Glutamatergic neuron (in vitro differentiated cells): ENCODE results near the gene MYO9B. TPM values are rescaled to one million over a fixed set of nuclear protein-coding genes. Genes with fewer than 3 reads are reported as not detected.
"Not testable (repeated sequence)": the region's sequence is repeated elsewhere in the genome, so short reads cannot be mapped to it uniquely, and the experiment has no call there.

Experiments used
- DNase-seq: peaks from one replicate; pipeline ENCODE4 v3.0.0; 2022
- H3K27ac Mint-ChIP-seq: one replicate; pipeline ENCODE4 v1.8.0; 2020; ENCODE audit warnings: mild to moderate bottlenecking, mixed read lengths, inconsistent platforms; ENCODE audit not compliant: unreplicated experiment
- H3K27me3 Mint-ChIP-seq: one replicate; pipeline ENCODE4 v1.8.0; 2020; ENCODE audit warnings: mild to moderate bottlenecking, moderate library complexity, mixed read lengths, inconsistent platforms; ENCODE audit not compliant: unreplicated experiment
- H3K36me3 Mint-ChIP-seq: one replicate; pipeline ENCODE4 v1.8.0; 2020; ENCODE audit warnings: mild to moderate bottlenecking, mixed read lengths, inconsistent platforms; ENCODE audit not compliant: unreplicated experiment
- H3K4me1 Mint-ChIP-seq: one replicate; pipeline ENCODE4 v1.8.0; 2020; ENCODE audit warnings: mild to moderate bottlenecking, low read depth, mixed read lengths, inconsistent platforms; ENCODE audit not compliant: unreplicated experiment
- H3K4me3 Mint-ChIP-seq: one replicate; pipeline ENCODE4 v1.8.0; 2020; ENCODE audit warnings: mild to moderate bottlenecking, mixed read lengths, inconsistent platforms; ENCODE audit not compliant: unreplicated experiment
- H3K9me3 Mint-ChIP-seq: one replicate; pipeline ENCODE4 v1.8.0; 2020; ENCODE audit warnings: mild to moderate bottlenecking, moderate library complexity, mixed read lengths, inconsistent platforms; ENCODE audit not compliant: unreplicated experiment
- CTCF ChIP-seq: fragments of 200-600 bp; sonication (generic); IDR thresholded peaks from one replicate; pipeline ENCODE4 v1.5.0; 2021; ENCODE audit not compliant: partially characterized antibody, unreplicated experiment
- total RNA-seq: library from RNA; stranded (reverse); fragmentation: NEBNext Ultra II Directional; extraction: Animal tissue kit (Norgen Biotek cat#: 25700); gene quantifications from one replicate; pipeline ENCODE4 v1.2.1, GENCODE V29; 2021; ENCODE audit not compliant: unreplicated experiment

The MYO9B gene
- total RNA-seq, 1 donor from 2014 or later = 237 TPM

- Mint-ChIP-seq H3K27ac (no peak overlapping the region), H3K27me3 (no peaks in the 10 kb centered on the region), H3K9me3 (peaks cover 2% of the 10 kb centered on the region), H3K4me1 (no peaks in the 10 kb centered on the region), H3K4me3 (no peak overlapping the region), H3K36me3 (no peaks in the 10 kb centered on the region)
- DNase-seq = no peak
- no peak for TF ChIP-seq CTCF
These were observed 81.3 kb downstream of the MYO9B start for GRCh38 chr19:17156947-17157302.

GRCh38 chr19:17158584-17158983, 83.0 kb downstream of the MYO9B start:
- peaks cover 8% of the 10 kb centered on the region for H3K36me3 Mint-ChIP-seq
- H3K27me3 Mint-ChIP-seq = no peaks in the 10 kb centered on the region
- DNase-seq = no peak
- no peak overlapping the region for H3K27ac Mint-ChIP-seq
- peaks cover 2% of the 10 kb centered on the region for H3K9me3 Mint-ChIP-seq
- no peak overlapping the region for H3K4me3 Mint-ChIP-seq
- no peak for TF ChIP-seq CTCF
- H3K4me1 Mint-ChIP-seq = no peaks in the 10 kb centered on the region

GRCh38 chr19:17159466-17160393, 84.2 kb downstream of the MYO9B start:
- DNase-seq = no peak
- TF ChIP-seq CTCF = no peak
- H3K9me3 Mint-ChIP-seq = peaks cover 2% of the 10 kb centered on the region
- H3K36me3 Mint-ChIP-seq = peaks cover 12% of the 10 kb centered on the region
- H3K27ac Mint-ChIP-seq = no peak overlapping the region
- no peak overlapping the region for H3K4me3 Mint-ChIP-seq
- H3K27me3 Mint-ChIP-seq = no peaks in the 10 kb centered on the region
- H3K4me1 Mint-ChIP-seq = no peaks in the 10 kb centered on the region

- Mint-ChIP-seq H3K4me3 (no peak overlapping the region), H3K9me3 (peaks cover 2% of the 10 kb centered on the region), H3K27ac (no peak overlapping the region), H3K36me3 (peaks cover 12% of the 10 kb centered on the region), H3K27me3 (no peaks in the 10 kb centered on the region), H3K4me1 (no peaks in the 10 kb centered on the region)
- DNase-seq = no peak
- no peak for TF ChIP-seq CTCF
These were observed 85.3 kb downstream of the MYO9B start for GRCh38 chr19:17160908-17161307.

GRCh38 chr19:17162131-17162530, 86.6 kb downstream of the MYO9B start:
- DNase-seq, H3K4me3 Mint-ChIP-seq, H3K4me1 Mint-ChIP-seq, H3K9me3 Mint-ChIP-seq, H3K27ac Mint-ChIP-seq, H3K27me3 Mint-ChIP-seq: not testable (repeated sequence)
- peaks cover 12% of the 10 kb centered on the region for H3K36me3 Mint-ChIP-seq
